Measurements from ENCODE around the gene GOLGA2.

GRCh38 chr9:128280084-128280622 is 4.3 kb upstream of the GOLGA2 start:
- TF ChIP-seq CTCF (IDR thresholded peaks at IDR 0.05) (no peak), POLR2A (IDR thresholded peaks at IDR 0.05) (no peak)
